Type B pancreatic cell (in vitro differentiated cells): ENCODE results near the gene FRMD4A. TPM values are rescaled to one million over a fixed set of nuclear protein-coding genes. Genes with fewer than 3 reads are reported as not detected.

Source experiments
- DNase-seq: peaks from one replicate; pipeline ENCODE4 v3.0.0; 2021; ENCODE audit warnings: mixed read lengths; ENCODE audit not compliant: unreplicated experiment; ENCODE audit errors: extremely low spot score
- H3K27ac Mint-ChIP-seq: 2 replicates; pipeline ENCODE4 v1.8.0; 2021; ENCODE audit warnings: mild to moderate bottlenecking, mixed read lengths
- H3K27me3 Mint-ChIP-seq: 2 replicates; pipeline ENCODE4 v1.8.0; 2021; ENCODE audit warnings: mixed read lengths
- H3K36me3 Mint-ChIP-seq: 2 replicates; pipeline ENCODE4 v1.8.0; 2021; ENCODE audit warnings: mixed read lengths
- H3K4me1 Mint-ChIP-seq: one replicate; pipeline ENCODE4 v1.8.0; 2021; ENCODE audit warnings: mixed read lengths; ENCODE audit not compliant: unreplicated experiment
- H3K4me3 Mint-ChIP-seq: 2 replicates; pipeline ENCODE4 v1.8.0; 2021; ENCODE audit warnings: mild to moderate bottlenecking, mixed read lengths
- H3K9me3 Mint-ChIP-seq: 2 replicates; pipeline ENCODE4 v1.8.0; 2021; ENCODE audit warnings: mixed read lengths
- total RNA-seq: library from RNA; stranded (reverse); gene quantifications from 2 replicates; pipeline ENCODE4 v1.2.1, GENCODE V29; 2021; ENCODE audit warnings: low replicate concordance
- TF ChIP-seq, protein P1 (sequence below): fragments of 200-600 bp; sonication (generic); conservative IDR thresholded peaks from 2 replicates; pipeline ENCODE4 v1.5.0; 2021; ENCODE audit warnings: antibody characterized with exemption, mild to moderate bottlenecking

Gene FRMD4A
- total RNA-seq, 1 donor from 2014 or later = 88.9 TPM

DNA sequence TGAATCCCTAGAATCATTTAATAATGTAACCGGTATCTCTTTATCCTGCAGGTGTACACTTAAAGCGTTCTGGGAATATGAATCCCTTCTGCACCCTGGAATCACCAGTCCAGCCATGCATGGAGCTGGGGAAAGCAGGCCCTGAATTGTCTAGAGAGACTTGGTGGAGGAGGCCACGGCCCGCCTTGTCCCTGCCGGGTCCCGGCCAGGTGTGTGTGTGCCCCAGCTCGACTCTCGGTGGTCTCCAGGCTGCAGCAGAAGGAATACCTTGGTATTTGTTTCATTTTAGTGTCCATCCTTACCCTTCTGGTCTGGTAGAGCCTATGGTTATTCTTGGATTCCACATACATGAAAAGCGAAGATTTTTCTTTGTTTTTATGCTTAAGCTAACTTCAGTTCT, 685.9 kb downstream of the FRMD4A start:
- DNase-seq = no peak
- Mint-ChIP-seq H3K4me3 (no peak overlapping the region), H3K36me3 (peaks cover 73% of the 10 kb centered on the region), H3K27ac (no peak overlapping the region), H3K4me1 (peaks cover 4% of the 10 kb centered on the region), H3K27me3 (no peaks in the 10 kb centered on the region), H3K9me3 (peaks cover 22% of the 10 kb centered on the region)
- TF ChIP-seq, protein P1, sequence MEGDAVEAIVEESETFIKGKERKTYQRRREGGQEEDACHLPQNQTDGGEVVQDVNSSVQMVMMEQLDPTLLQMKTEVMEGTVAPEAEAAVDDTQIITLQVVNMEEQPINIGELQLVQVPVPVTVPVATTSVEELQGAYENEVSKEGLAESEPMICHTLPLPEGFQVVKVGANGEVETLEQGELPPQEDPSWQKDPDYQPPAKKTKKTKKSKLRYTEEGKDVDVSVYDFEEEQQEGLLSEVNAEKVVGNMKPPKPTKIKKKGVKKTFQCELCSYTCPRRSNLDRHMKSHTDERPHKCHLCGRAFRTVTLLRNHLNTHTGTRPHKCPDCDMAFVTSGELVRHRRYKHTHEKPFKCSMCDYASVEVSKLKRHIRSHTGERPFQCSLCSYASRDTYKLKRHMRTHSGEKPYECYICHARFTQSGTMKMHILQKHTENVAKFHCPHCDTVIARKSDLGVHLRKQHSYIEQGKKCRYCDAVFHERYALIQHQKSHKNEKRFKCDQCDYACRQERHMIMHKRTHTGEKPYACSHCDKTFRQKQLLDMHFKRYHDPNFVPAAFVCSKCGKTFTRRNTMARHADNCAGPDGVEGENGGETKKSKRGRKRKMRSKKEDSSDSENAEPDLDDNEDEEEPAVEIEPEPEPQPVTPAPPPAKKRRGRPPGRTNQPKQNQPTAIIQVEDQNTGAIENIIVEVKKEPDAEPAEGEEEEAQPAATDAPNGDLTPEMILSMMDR = no peak

DNA sequence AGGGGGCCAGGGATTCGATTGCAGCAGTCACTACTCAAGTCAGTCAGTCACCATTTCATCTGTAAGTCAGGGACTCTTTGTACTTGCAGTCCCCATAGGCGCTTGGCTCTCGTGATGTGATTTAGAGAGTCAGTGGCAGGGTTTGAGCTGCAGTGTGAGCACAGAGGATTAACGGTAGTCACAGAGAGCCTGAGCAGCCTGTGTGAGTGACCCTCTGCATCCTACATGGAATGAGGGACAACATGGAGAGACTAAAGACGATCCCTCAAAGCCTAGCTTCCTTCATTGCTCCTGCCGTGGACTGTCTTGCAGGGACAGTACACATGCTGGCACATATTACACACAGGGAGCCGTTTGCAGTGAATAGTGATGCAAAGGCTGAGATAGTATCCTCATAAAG, 687.7 kb downstream of the FRMD4A start:
- Mint-ChIP-seq H3K27me3 (no peaks in the 10 kb centered on the region), H3K4me1 (peaks cover 4% of the 10 kb centered on the region), H3K36me3 (peaks cover 66% of the 10 kb centered on the region), H3K4me3 (no peak overlapping the region), H3K9me3 (peaks cover 22% of the 10 kb centered on the region), H3K27ac (no peak overlapping the region)
- TF ChIP-seq, protein P1 = no peak
- DNase-seq = no peak

DNA sequence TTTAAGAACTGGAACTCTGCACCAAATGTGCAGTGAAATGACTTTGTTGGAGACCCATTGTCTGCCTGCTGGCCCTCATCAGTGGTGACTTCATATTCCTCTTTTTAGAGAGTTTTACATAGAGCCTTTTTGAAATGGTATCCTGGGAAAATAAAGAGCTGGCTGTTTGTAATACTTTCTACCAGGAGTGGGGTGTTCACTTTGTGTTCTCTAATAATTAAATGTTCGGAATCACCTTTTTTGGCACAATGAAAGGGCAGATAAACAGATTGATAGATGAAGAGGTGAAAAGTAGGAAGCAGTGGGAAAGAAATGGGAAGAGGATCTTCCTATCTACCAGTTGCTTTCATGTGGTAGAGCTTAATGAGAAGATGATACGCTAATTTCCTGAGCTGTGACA, 688.4 kb downstream of the FRMD4A start:
- no peaks in the 10 kb centered on the region for H3K27me3 Mint-ChIP-seq
- no peak for DNase-seq
- H3K4me3 Mint-ChIP-seq = no peak overlapping the region
- H3K27ac Mint-ChIP-seq = no peak overlapping the region
- H3K4me1 Mint-ChIP-seq = peaks cover 11% of the 10 kb centered on the region
- peaks cover 22% of the 10 kb centered on the region for H3K9me3 Mint-ChIP-seq
- peaks cover 74% of the 10 kb centered on the region for H3K36me3 Mint-ChIP-seq
- TF ChIP-seq, protein P1 = no peak

DNA sequence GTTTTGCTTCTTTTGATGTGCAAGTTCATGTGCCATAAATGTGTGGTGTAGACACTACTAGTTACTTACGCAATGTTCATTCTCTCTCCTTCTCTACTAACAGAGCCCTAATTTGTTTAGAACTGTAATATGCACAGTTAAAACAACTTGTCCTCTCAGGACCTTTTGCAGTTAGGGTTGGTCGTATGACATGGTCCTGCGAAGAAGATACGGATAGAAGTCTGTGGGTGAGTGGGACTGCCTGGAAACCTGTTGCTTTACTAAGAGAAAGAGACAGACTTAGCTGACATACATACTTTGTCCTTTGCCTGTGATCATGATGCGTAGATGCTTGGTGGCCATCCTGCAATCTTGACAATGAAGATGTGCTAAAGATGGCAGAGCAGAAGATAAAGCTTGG, 692.8 kb downstream of the FRMD4A start:
- Mint-ChIP-seq H3K9me3 (peaks cover 21% of the 10 kb centered on the region), H3K4me1 (peaks cover 16% of the 10 kb centered on the region), H3K36me3 (peaks cover 54% of the 10 kb centered on the region), H3K27me3 (no peaks in the 10 kb centered on the region), H3K4me3 (no peak overlapping the region), H3K27ac (no peak overlapping the region)
- TF ChIP-seq, protein P1 = no peak
- DNase-seq = no peak

DNA sequence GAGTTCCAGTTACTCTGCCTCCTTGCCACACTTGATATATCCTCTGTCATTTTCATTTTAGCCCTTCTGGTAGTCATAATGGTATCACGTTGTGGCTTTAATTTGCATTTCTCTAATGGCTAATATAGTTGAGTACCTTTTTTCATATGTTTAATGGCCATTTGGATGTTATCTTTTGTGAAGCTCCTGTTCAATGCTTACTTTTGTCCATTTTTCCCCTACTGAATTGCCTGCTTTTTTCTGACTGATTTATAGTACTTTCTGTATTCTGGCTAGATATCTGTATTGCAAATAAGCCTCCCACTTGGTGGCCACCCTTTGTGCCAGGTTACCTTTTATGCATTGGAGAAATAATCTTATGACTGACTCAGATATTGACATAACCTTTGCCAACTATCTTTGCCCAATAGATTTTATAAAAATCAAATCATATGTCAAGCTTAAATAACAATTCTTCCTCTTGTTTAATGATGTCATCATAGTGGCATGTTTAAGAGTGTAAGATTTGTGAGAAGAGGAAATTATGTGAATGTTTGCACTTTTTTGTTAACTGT, 693.3 kb downstream of the FRMD4A start:
- Mint-ChIP-seq H3K9me3 (peaks cover 16% of the 10 kb centered on the region), H3K27me3 (no peaks in the 10 kb centered on the region), H3K4me1 (peaks cover 18% of the 10 kb centered on the region), H3K36me3 (peaks cover 50% of the 10 kb centered on the region), H3K27ac (no peak overlapping the region), H3K4me3 (no peak overlapping the region)
- DNase-seq = no peak
- TF ChIP-seq, protein P1 = no peak

DNA sequence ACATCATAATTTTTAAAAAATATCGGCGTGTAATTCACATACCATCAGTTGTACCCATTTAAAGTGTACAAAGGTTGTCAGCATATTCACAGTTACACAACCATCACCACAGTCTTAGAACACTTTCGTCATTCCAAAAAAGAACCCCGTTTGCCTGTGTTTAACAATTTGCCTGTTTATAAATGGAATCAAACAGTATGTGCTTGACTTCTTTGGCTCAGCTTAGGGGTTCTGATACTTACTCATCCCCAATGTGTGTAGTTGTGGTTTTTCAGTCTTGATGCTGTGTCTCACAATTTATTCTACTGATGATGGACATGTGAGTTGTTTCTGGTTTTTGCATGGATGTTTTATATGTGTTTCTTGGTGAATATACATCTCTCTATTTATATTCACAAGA, 693.9 kb downstream of the FRMD4A start:
- peaks cover 18% of the 10 kb centered on the region for H3K4me1 Mint-ChIP-seq
- TF ChIP-seq, protein P1 = no peak
- DNase-seq = no peak
- H3K27ac Mint-ChIP-seq = no peak overlapping the region
- peaks cover 45% of the 10 kb centered on the region for H3K36me3 Mint-ChIP-seq
- no peaks in the 10 kb centered on the region for H3K27me3 Mint-ChIP-seq
- peaks cover 10% of the 10 kb centered on the region for H3K9me3 Mint-ChIP-seq
- H3K4me3 Mint-ChIP-seq = no peak overlapping the region
